A673 (cell line): ENCODE results near the gene TNP1. TPM values are rescaled to one million over a fixed set of nuclear protein-coding genes. Genes with fewer than 3 reads are reported as not detected.

ENCODE experiments used
- BruUV-seq: library from RNA; stranded (reverse); fragments of 400-500 nt; replicated peaks from 2 replicates; lab custom pipeline; 2021; lab: Mats Ljungman, UMichigan
- CTCF ChIA-PET: fragments of 300-600 bp; sonication (Branson Sonifier 250); formaldehyde crosslinking; loops from one replicate; lab custom pipeline; 2022; ENCODE audit warnings: antibody characterized with exemption; lab: Charles Lee
- POLR2A ChIA-PET: fragments of 300-600 bp; sonication (Branson Sonifier 250); formaldehyde crosslinking; loops from one replicate; lab custom pipeline; 2022; ENCODE audit warnings: antibody characterized with exemption; ENCODE audit not compliant: low non-redundant PET; lab: Charles Lee
- DNase-seq: peaks from one replicate; pipeline ENCODE4 v3.0.0-alpha.2; 2015; ENCODE audit warnings: low spot score
- H3K27ac ChIP-seq: fragments of 200-600 bp; sonication (generic); 2 replicates; pipeline ENCODE4 v1.5.1; 2016; ENCODE audit warnings: mixed run types, low read depth, mild to moderate bottlenecking, mixed read lengths, antibody characterized with exemption, low read length; ENCODE audit not compliant: poor library complexity, severe bottlenecking
- H3K27me3 ChIP-seq: fragments of 200-600 bp; sonication (generic); replicated peaks from 2 replicates; pipeline ENCODE4 v1.6.1; 2017; ENCODE audit warnings: mixed run types, low read depth, mild to moderate bottlenecking, mixed read lengths, antibody characterized with exemption, low read length; ENCODE audit not compliant: insufficient read depth, poor library complexity
- H3K36me3 ChIP-seq: fragments of 200-600 bp; sonication (generic); 2 replicates; pipeline ENCODE4 v1.6.1; 2016; ENCODE audit warnings: mixed run types, mild to moderate bottlenecking, mixed read lengths, antibody characterized with exemption, low read length; ENCODE audit not compliant: insufficient read depth, poor library complexity, severe bottlenecking
- H3K4me1 ChIP-seq: fragments of 200-600 bp; sonication (generic); 2 replicates; pipeline ENCODE4 v1.6.1; 2017; ENCODE audit warnings: mixed run types, mild to moderate bottlenecking, mixed read lengths, antibody characterized with exemption, low read length; ENCODE audit not compliant: insufficient read depth, poor library complexity, severe bottlenecking
- H3K4me3 ChIP-seq: fragments of 200-600 bp; sonication (generic); 2 replicates; pipeline ENCODE4 v1.5.1; 2016; ENCODE audit warnings: low read depth, mixed run types, mild to moderate bottlenecking, mixed read lengths, low read length; ENCODE audit not compliant: poor library complexity, severe bottlenecking
- H3K9me3 ChIP-seq: fragments of 200-600 bp; sonication (generic); 2 replicates; pipeline ENCODE4 v1.6.1; 2016; ENCODE audit warnings: mixed run types, low read depth, mild to moderate bottlenecking, mixed read lengths, antibody characterized with exemption, low read length; ENCODE audit not compliant: poor library complexity, severe bottlenecking
- CTCF ChIP-seq: fragments of 300-800, 200-600 bp; sonication (generic); conservative IDR thresholded peaks from 2 replicates; pipeline ENCODE4 v1.5.1; 2017; ENCODE audit warnings: low read depth, mild to moderate bottlenecking, antibody characterized with exemption, low read length, moderate library complexity, mixed read lengths
- EZH2 ChIP-seq: fragments of 200-600 bp; sonication (generic); IDR thresholded peaks from 2 replicates; pipeline ENCODE4 v1.6.1; 2017; ENCODE audit warnings: borderline replicate concordance, low read depth, mild to moderate bottlenecking, mixed read lengths, antibody characterized with exemption, low read length; ENCODE audit not compliant: poor library complexity, severe bottlenecking
- intact Hi-C: fragments of 100-400 bp; cut with micrococcal nuclease; formaldehyde crosslinking; loops from one replicate; pipeline ENCODE4 v1.10.0; 2022; ENCODE audit not compliant: unreplicated experiment
- total RNA-seq: library from RNA; stranded (reverse); gene quantifications from 2 replicates; pipeline ENCODE4 v1.2.3, GENCODE V29; 2021

TNP1 gene
- total RNA-seq, 1 experiment from 2014 or later = not detected

- no TSS peak for BruUV-seq
- Histone ChIP-seq H3K36me3 (no peaks in the 10 kb centered on the region), H3K4me1 (no peaks in the 10 kb centered on the region), H3K4me3 (no peak overlapping the region), H3K27ac (no peak overlapping the region), H3K9me3 (no peaks in the 10 kb centered on the region), H3K27me3 (peaks cover 4% of the 10 kb centered on the region)
- ChIA-PET POLR2A (interaction anchor here (0.6 kb wide), 1 partner anchor 9 kb away, joined by 3 read pairs; no protein-coding TSS in a partner anchor), CTCF (no interaction called here)
- DNase-seq = no peak
- intact Hi-C loops = no loop called here
- TF ChIP-seq CTCF (no peak), EZH2 (no peak)
Measured at GRCh38 chr2:216862628-216863398, 2.9 kb upstream of the TNP1 start.

- no peaks in the 10 kb centered on the region for H3K4me1 ChIP-seq
- intact Hi-C loops = no loop called here
Measured at GRCh38 chr2:216860426-216861137, 718 bp upstream of the TNP1 start.

GRCh38 chr2:216858312-216858711, 1.6 kb downstream of the TNP1 start:
- no peak for DNase-seq
- Histone ChIP-seq H3K9me3 (no peaks in the 10 kb centered on the region), H3K4me1 (no peaks in the 10 kb centered on the region), H3K4me3 (no peak overlapping the region), H3K36me3 (no peaks in the 10 kb centered on the region), H3K27me3 (peaks cover 8% of the 10 kb centered on the region), H3K27ac (no peak overlapping the region)
- CTCF ChIA-PET = no interaction called here
- POLR2A ChIA-PET = no interaction called here
- intact Hi-C loops = no loop called here
- no TSS peak for BruUV-seq
- TF ChIP-seq EZH2 (no peak), CTCF (no peak)

More at GRCh38 chr2:216860426-216861137, 718 bp upstream of the TNP1 start:
- H3K27ac ChIP-seq = no peak overlapping the region
- BruUV-seq = no TSS peak
- no peak overlapping the region for H3K4me3 ChIP-seq
- no peaks in the 10 kb centered on the region for H3K36me3 ChIP-seq
- H3K9me3 ChIP-seq = no peaks in the 10 kb centered on the region
- ChIA-PET POLR2A (no interaction called here), CTCF (interaction anchor here (0.7 kb wide), 1 partner anchor 951 kb away, joined by 3 read pairs; no protein-coding TSS in a partner anchor)
- TF ChIP-seq EZH2 = no peak
- no peak for TF ChIP-seq CTCF
- peaks cover 8% of the 10 kb centered on the region for H3K27me3 ChIP-seq
- no peak for DNase-seq
